Measurements from ENCODE around the gene CEP350. TPM values are rescaled to one million over a fixed set of nuclear protein-coding genes. Genes with fewer than 3 reads are reported as not detected.

Gene CEP350
- total and polyA plus RNA-seq, 7 donors = 3.2 to 67.6 (median 45.2) TPM

- peaks cover 0 to 45% (median 35%) of the 10 kb centered on the region in 4 donors for H3K4me1 ChIP-seq
- H3K27ac ChIP-seq = peak overlapping the region; percentile 41 to 71 (median 68)
- TF ChIP-seq POLR2A (IDR thresholded peaks at IDR 0.05) = no peak
- TF ChIP-seq EP300 (IDR thresholded peaks at IDR 0.05) = no peak
- TF ChIP-seq CTCF (IDR thresholded peaks at IDR 0.05) = no peak
- no peak for TF ChIP-seq POLR2AphosphoS5 (IDR thresholded peaks at IDR 0.05)
- no peak overlapping the region for H3K4me3 ChIP-seq
- intact Hi-C loops (cut with DNase I) = no loop called here
- 72 to 81% methylated on average over 8 of the region's 8 CpGs for WGBS, 2 donors
- no peaks in the 10 kb centered on the region for H3K36me3 ChIP-seq
- no peaks in the 10 kb centered on the region for H3K27me3 ChIP-seq
- no peak for DNase-seq
- H3K9me3 ChIP-seq = no peaks in the 10 kb centered on the region
Observed at GRCh38 chr1:179968994-179969919, 14.6 kb downstream of the CEP350 start.

DNA sequence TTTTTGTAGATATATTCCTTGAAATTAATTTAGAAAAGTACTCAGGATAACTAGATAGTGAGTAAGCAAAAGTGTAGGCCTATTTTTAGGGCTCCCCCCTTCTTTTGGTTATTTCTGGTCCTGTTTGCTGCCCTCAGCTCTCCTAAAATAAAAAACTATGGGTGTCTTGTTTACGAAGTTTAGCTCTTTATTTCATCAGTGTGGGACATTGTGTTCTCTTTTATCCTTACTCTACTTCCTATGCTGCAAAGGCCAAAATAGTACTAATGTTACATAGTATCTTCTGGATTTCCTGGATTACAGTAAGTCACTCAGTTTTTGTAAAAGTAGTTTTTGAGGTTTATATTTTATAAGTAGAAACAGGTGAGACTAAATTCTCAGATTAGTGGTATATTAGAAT lies 15.4 kb downstream of the CEP350 start:
- Histone ChIP-seq H3K27me3 (no peaks in the 10 kb centered on the region), H3K4me3 (no peak overlapping the region), H3K27ac (peak overlapping the region; percentile 41 to 71 (median 68)), H3K9me3 (no peaks in the 10 kb centered on the region), H3K4me1 (peaks cover 0 to 44% (median 34%) of the 10 kb centered on the region in 4 donors), H3K36me3 (no peaks in the 10 kb centered on the region)
- 69 to 84% methylated on average over 1 of the region's 1 CpG for WGBS, 2 donors
- no peak for DNase-seq
- intact Hi-C loops (cut with DNase I) = no loop called here
- TF ChIP-seq POLR2AphosphoS5 (IDR thresholded peaks at IDR 0.05) = peak; percentile 51 to 79 (median 64)
- no peak for TF ChIP-seq CTCF (IDR thresholded peaks at IDR 0.05)
- TF ChIP-seq POLR2A (IDR thresholded peaks at IDR 0.05) = no peak
- TF ChIP-seq EP300 (IDR thresholded peaks at IDR 0.05) = peak; percentile 55 to 95 (median 64)

GRCh38 chr1:179971563-179972496 lies 17.2 kb downstream of the CEP350 start:
- DNase-seq = no peak
- no peaks in the 10 kb centered on the region for H3K36me3 ChIP-seq
- WGBS, 2 donors = 79 to 83% methylated on average over 5 of the region's 5 CpGs
- intact Hi-C loops (cut with DNase I) = no loop called here
- TF ChIP-seq EP300 (IDR thresholded peaks at IDR 0.05) (no peak), POLR2A (IDR thresholded peaks at IDR 0.05) (no peak), POLR2AphosphoS5 (IDR thresholded peaks at IDR 0.05) (no peak), CTCF (IDR thresholded peaks at IDR 0.05) (no peak)
- peak overlapping the region in 1 of 4 donors; percentile 66 for H3K27ac ChIP-seq
- peaks cover 0 to 45% (median 36%) of the 10 kb centered on the region in 4 donors for H3K4me1 ChIP-seq
- no peaks in the 10 kb centered on the region for H3K27me3 ChIP-seq
- H3K9me3 ChIP-seq = no peaks in the 10 kb centered on the region
- no peak overlapping the region for H3K4me3 ChIP-seq

- no peak overlapping the region for H3K4me3 ChIP-seq
- no peaks in the 10 kb centered on the region for H3K9me3 ChIP-seq
- peaks cover 2 to 54% (median 45%) of the 10 kb centered on the region in 4 donors for H3K4me1 ChIP-seq
- no peaks in the 10 kb centered on the region for H3K36me3 ChIP-seq
- DNase-seq = no peak
- 70 to 82% methylated on average over 6 of the region's 6 CpGs for WGBS, 2 donors
- H3K27me3 ChIP-seq = no peaks in the 10 kb centered on the region
- TF ChIP-seq CTCF (IDR thresholded peaks at IDR 0.05) (no peak), POLR2AphosphoS5 (IDR thresholded peaks at IDR 0.05) (no peak), POLR2A (IDR thresholded peaks at IDR 0.05) (no peak), EP300 (IDR thresholded peaks at IDR 0.05) (no peak)
- no peak overlapping the region for H3K27ac ChIP-seq
- intact Hi-C loops (cut with DNase I) = no loop called here
Observed at GRCh38 chr1:179973198-179974110, 18.8 kb downstream of the CEP350 start.
